Mesenchymal stem cell (in vitro differentiated cells and primary cell): ENCODE results near the gene PSG1.
"Not testable (repeated sequence)": the region's sequence is repeated elsewhere in the genome, so short reads cannot be mapped to it uniquely, and the experiment has no call there.

ENCODE experiments used
- DNase-seq: peaks from one replicate; pipeline ENCODE4 v3.0.0-alpha.2; 2013
- H2AFZ ChIP-seq: one replicate; pipeline ENCODE4 v1.6.1; 2013; ENCODE audit warnings: low read depth, mild to moderate bottlenecking, control low read depth, inconsistent platforms, low read length, moderate library complexity
- H2AK5ac ChIP-seq: 2 replicates; pipeline ENCODE4 v1.6.1; 2013; ENCODE audit warnings: low read length, moderate library complexity, mild to moderate bottlenecking, inconsistent platforms; ENCODE audit not compliant: severe bottlenecking
- H2BK120ac ChIP-seq: one replicate; pipeline ENCODE4 v1.6.1; 2013; ENCODE audit warnings: low read depth, mild to moderate bottlenecking, inconsistent platforms, low read length, moderate library complexity
- H2BK12ac ChIP-seq, 2 experiments: one replicate each; pipeline ENCODE4 v1.6.1; 2013; ENCODE audit warnings: inconsistent platforms in 2 of 2, low read length in 2 of 2, mild to moderate bottlenecking in 2 of 2, moderate library complexity in 2 of 2, control low read depth in 1 of 2
- H2BK15ac ChIP-seq: one replicate; pipeline ENCODE4 v1.6.1; 2013; ENCODE audit warnings: mild to moderate bottlenecking, low read depth, inconsistent platforms; ENCODE audit not compliant: poor library complexity, severe bottlenecking
- H2BK5ac ChIP-seq: 2 replicates; pipeline ENCODE4 v1.6.1; 2013; ENCODE audit warnings: low read depth, mild to moderate bottlenecking, low read length, control low read depth, inconsistent platforms; ENCODE audit not compliant: poor library complexity, severe bottlenecking
- H3K14ac ChIP-seq, 2 experiments: one replicate each; pipeline ENCODE4 v1.6.1; 2013; ENCODE audit warnings: inconsistent platforms in 2 of 2, low read length in 2 of 2, control low read depth in 1 of 2, mild to moderate bottlenecking in 1 of 2, moderate library complexity in 1 of 2
- H3K18ac ChIP-seq, 2 experiments: one replicate each; pipeline ENCODE4 v1.6.1; 2013; ENCODE audit warnings: inconsistent platforms in 2 of 2, low read length in 2 of 2, control low read depth in 1 of 2, low read depth in 1 of 2, mild to moderate bottlenecking in 1 of 2
- H3K23ac ChIP-seq, 2 experiments: one replicate each; pipeline ENCODE4 v1.6.1; 2013; ENCODE audit warnings: inconsistent platforms in 2 of 2, low read length in 2 of 2, mild to moderate bottlenecking in 2 of 2, moderate library complexity in 2 of 2, control low read depth in 1 of 2
- H3K27ac ChIP-seq: 2 replicates; pipeline ENCODE4 v1.5.1; 2013; ENCODE audit warnings: mild to moderate bottlenecking, moderate library complexity, low read length, control low read depth, inconsistent platforms; ENCODE audit not compliant: poor library complexity, severe bottlenecking
- H3K27me3 ChIP-seq, 2 experiments: 2 replicates each; pipeline versions ENCODE4 v1.6.1 to v1.7.0; 2013; ENCODE audit warnings: low read length in 2 of 2, mild to moderate bottlenecking in 2 of 2, moderate library complexity in 2 of 2, control low read depth in 1 of 2, inconsistent platforms in 1 of 2; ENCODE audit not compliant: control insufficient read depth in 1 of 2, insufficient read depth in 1 of 2
- H3K36me3 ChIP-seq, 2 experiments: 2 replicates each; pipeline versions ENCODE4 v1.6.1 to v1.7.0; 2013; ENCODE audit warnings: low read length in 2 of 2, control low read depth in 1 of 2, inconsistent platforms in 1 of 2, low read depth in 1 of 2, mild to moderate bottlenecking in 1 of 2; ENCODE audit not compliant: insufficient read depth in 2 of 2, control insufficient read depth in 1 of 2
- H3K4ac ChIP-seq, 2 experiments: one replicate each; pipeline ENCODE4 v1.6.1; 2013; ENCODE audit warnings: inconsistent platforms in 2 of 2, low read length in 2 of 2, mild to moderate bottlenecking in 2 of 2, moderate library complexity in 2 of 2, control low read depth in 1 of 2, low read depth in 1 of 2
- H3K4me1 ChIP-seq: 2 replicates; pipeline ENCODE4 v1.6.1; 2013; ENCODE audit warnings: low read depth, low read length, control low read depth; ENCODE audit not compliant: control insufficient read depth, insufficient read depth
- H3K4me2 ChIP-seq: 2 replicates; pipeline ENCODE4 v1.6.1; 2013; ENCODE audit warnings: low read length, mild to moderate bottlenecking, inconsistent platforms; ENCODE audit not compliant: poor library complexity, severe bottlenecking
- H3K4me3 ChIP-seq, 2 experiments: 2 replicates each; pipeline versions ENCODE4 v1.5.1 to v1.7.0; 2013; ENCODE audit warnings: low read length in 2 of 2, mild to moderate bottlenecking in 2 of 2, control low read depth in 1 of 2, low read depth in 1 of 2; ENCODE audit not compliant: insufficient read depth in 1 of 2
- H3K79me1 ChIP-seq: replicated peaks from 2 replicates; pipeline ENCODE4 v1.6.1; 2013; ENCODE audit warnings: mild to moderate bottlenecking, control low read depth, low read length, inconsistent platforms; ENCODE audit not compliant: poor library complexity, severe bottlenecking
- H3K9ac ChIP-seq: 2 replicates; pipeline ENCODE4 v1.7.0; 2013; ENCODE audit warnings: mild to moderate bottlenecking, low read length, moderate library complexity
- H3K9me3 ChIP-seq: 2 replicates; pipeline ENCODE4 v1.7.0; 2013; ENCODE audit warnings: mild to moderate bottlenecking, low read length; ENCODE audit not compliant: control insufficient read depth
- H4K8ac ChIP-seq: one replicate; pipeline ENCODE4 v1.6.1; 2013; ENCODE audit warnings: inconsistent platforms, mild to moderate bottlenecking, low read length, moderate library complexity
- H4K91ac ChIP-seq: one replicate; pipeline ENCODE4 v1.6.1; 2013; ENCODE audit warnings: mild to moderate bottlenecking, low read length, inconsistent platforms
- WGBS: methylation state at CpG from one replicate; pipeline ENCODE4 v1.1.7; 2013; ENCODE audit warnings: mixed read lengths; 5-methylcytosine and 5-hydroxymethylcytosine counted together

Gene PSG1

GRCh38 chr19:42911731-42912130 is 32.2 kb upstream of the PSG1 start:
- 55% methylated on average over 5 of the region's 5 CpGs for WGBS
- not testable (repeated sequence) for H3K4me1 ChIP-seq, H3K27ac ChIP-seq, H3K4me3 ChIP-seq, H4K8ac ChIP-seq, H3K79me1 ChIP-seq, H2BK120ac ChIP-seq, H3K36me3 ChIP-seq, H2BK12ac ChIP-seq, H3K18ac ChIP-seq, H3K14ac ChIP-seq, H3K9me3 ChIP-seq, H2BK15ac ChIP-seq, H2AFZ ChIP-seq, DNase-seq, H2BK5ac ChIP-seq, H3K9ac ChIP-seq, H3K27me3 ChIP-seq, H3K4ac ChIP-seq, H2AK5ac ChIP-seq, H3K4me2 ChIP-seq, H4K91ac ChIP-seq, H3K23ac ChIP-seq

GRCh38 chr19:42906162-42906561 is 26.6 kb upstream of the PSG1 start:
- not testable (repeated sequence) for H3K4me2 ChIP-seq, H3K9me3 ChIP-seq, H3K4me1 ChIP-seq, H3K23ac ChIP-seq, H2AFZ ChIP-seq, H3K14ac ChIP-seq, H2AK5ac ChIP-seq, H2BK12ac ChIP-seq, H2BK15ac ChIP-seq, H2BK5ac ChIP-seq, H3K9ac ChIP-seq, H3K4me3 ChIP-seq, H4K8ac ChIP-seq, DNase-seq, H4K91ac ChIP-seq, H3K4ac ChIP-seq, H3K27ac ChIP-seq, H3K18ac ChIP-seq, H3K36me3 ChIP-seq, H3K27me3 ChIP-seq, H2BK120ac ChIP-seq, H3K79me1 ChIP-seq
- 44% methylated on average over 5 of the region's 5 CpGs for WGBS

- H3K4me2 ChIP-seq, H3K4me1 ChIP-seq, H3K9ac ChIP-seq, H3K79me1 ChIP-seq, H2AFZ ChIP-seq, H3K23ac ChIP-seq, H3K27ac ChIP-seq, H4K91ac ChIP-seq, H3K18ac ChIP-seq, H2BK15ac ChIP-seq, H3K4me3 ChIP-seq, H4K8ac ChIP-seq, H2AK5ac ChIP-seq, H2BK120ac ChIP-seq, H3K36me3 ChIP-seq, H2BK5ac ChIP-seq, H3K27me3 ChIP-seq, H3K9me3 ChIP-seq, H3K14ac ChIP-seq, DNase-seq, H2BK12ac ChIP-seq, H3K4ac ChIP-seq: not testable (repeated sequence)
- 76% methylated on average over 4 of the region's 4 CpGs for WGBS
Observed at GRCh38 chr19:42900561-42900960, 21.0 kb upstream of the PSG1 start.

GRCh38 chr19:42899674-42900073 is 20.2 kb upstream of the PSG1 start:
- H2BK15ac ChIP-seq, H3K27me3 ChIP-seq, H2AK5ac ChIP-seq, H3K14ac ChIP-seq, DNase-seq, H2AFZ ChIP-seq, H3K18ac ChIP-seq, H3K36me3 ChIP-seq, H3K4me3 ChIP-seq, H4K8ac ChIP-seq, H3K79me1 ChIP-seq, H3K9ac ChIP-seq, H2BK5ac ChIP-seq, H2BK120ac ChIP-seq, H3K9me3 ChIP-seq, H3K4me2 ChIP-seq, H3K4me1 ChIP-seq, H3K23ac ChIP-seq, H3K27ac ChIP-seq, H4K91ac ChIP-seq, H2BK12ac ChIP-seq, H3K4ac ChIP-seq: not testable (repeated sequence)
- WGBS: 41% methylated on average over 9 of the region's 12 CpGs
